ENCODE data around the gene ANKRD18B. TPM values are rescaled to one million over a fixed set of nuclear protein-coding genes. Genes with fewer than 3 reads are reported as not detected.
"Not testable (repeated sequence)": the region's sequence is repeated elsewhere in the genome, so short reads cannot be mapped to it uniquely, and the experiment has no call there.

Gene ANKRD18B
- total and polyA plus RNA-seq, 2 donors (not counting 1 experiment from before 2014, with no cell fraction given): not detected

GRCh38 chr9:33524306-33524947, 376 bp downstream of the ANKRD18B start:
- H3K27ac ChIP-seq (ENCODE audit: low read length in 2 of 2): no peak overlapping the region
- peak overlapping the region; percentile 23 for H3K9ac ChIP-seq (ENCODE audit: low read length)
- WGBS (ENCODE audit: insufficient coverage): 3% methylated on average over 36 of the region's 45 CpGs
- ATAC-seq (ENCODE audit: low read depth) (no peak), DNase-seq (peak; percentile 11)
- H3K36me3 ChIP-seq (replicated peaks in 1 of 2; ENCODE audit: control extremely low read depth in 1 of 2, control insufficient read depth in 1 of 2, extremely low read depth in 1 of 2, insufficient read depth in 2 of 2, low read length in 1 of 2): no peaks in the 10 kb centered on the region
- Mint-ChIP-seq H3K27ac (no peak overlapping the region), H3K27me3 (peaks cover 53% of the 10 kb centered on the region), H3K4me1 (peaks cover 10% of the 10 kb centered on the region), H3K4me3 (peak overlapping the region; percentile 79), H3K9me3 (ENCODE audit: insufficient read depth) (no peaks in the 10 kb centered on the region)
- no peak for TF ChIP-seq EZH2 (IDR thresholded peaks at IDR 0.05; ENCODE audit: borderline replicate concordance, insufficient read depth, low read depth, low read length, poor library complexity, severe bottlenecking)
- CTCF ChIA-PET: no interaction called here
- H3K4me1 ChIP-seq (ENCODE audit: control insufficient read depth in 2 of 2, insufficient read depth in 2 of 2, low read length in 2 of 2): peaks cover 8 to 12% of the 10 kb centered on the region in 2 donors
- peak overlapping the region in 2 of 5 experiments; percentile 14 to 35 for H3K4me3 ChIP-seq (ENCODE audit: control extremely low read depth in 1 of 5, extremely low read depth in 1 of 5, insufficient read depth in 1 of 5, low read depth in 2 of 5, low read length in 4 of 5)
- peak overlapping the region; percentile 49 for H2AFZ ChIP-seq (ENCODE audit: insufficient read depth, low read depth, low read length, poor library complexity, severe bottlenecking)
- H4K20me1 ChIP-seq (ENCODE audit: control insufficient read depth, insufficient read depth, low read length, poor library complexity, severe bottlenecking): no peaks in the 10 kb centered on the region
- H3K4me2 ChIP-seq (replicated peaks; ENCODE audit: low read depth, low read length, poor library complexity, severe bottlenecking): peak overlapping the region; percentile 64
- intact Hi-C loops (cut with micrococcal nuclease): no loop called here
- POLR2A ChIA-PET: no interaction called here
- H3K9me3 ChIP-seq (ENCODE audit: control extremely low read depth in 1 of 3, control insufficient read depth in 2 of 3, insufficient read depth in 1 of 3, low read length in 2 of 3): no peaks in the 10 kb centered on the region
- peaks cover 0 to 19% (median 6%) of the 10 kb centered on the region in 4 experiments for H3K27me3 ChIP-seq (replicated peaks in 1 of 4; ENCODE audit: control extremely low read depth in 1 of 4, control insufficient read depth in 3 of 4, insufficient read depth in 4 of 4, low read length in 3 of 4)
- H3K79me2 ChIP-seq (ENCODE audit: control insufficient read depth, insufficient read depth, low read length): no peaks in the 10 kb centered on the region

GRCh38 chr9:33528069-33528468, 4.0 kb downstream of the ANKRD18B start:
- H3K27me3 ChIP-seq (replicated peaks in 1 of 4; ENCODE audit: control extremely low read depth in 1 of 4, control insufficient read depth in 3 of 4, insufficient read depth in 4 of 4, low read length in 3 of 4): peaks cover 0 to 19% (median 6%) of the 10 kb centered on the region in 4 experiments
- H3K4me3 ChIP-seq (ENCODE audit: control extremely low read depth in 1 of 5, extremely low read depth in 1 of 5, insufficient read depth in 1 of 5, low read depth in 2 of 5, low read length in 4 of 5); DNase-seq; H3K79me2 ChIP-seq (ENCODE audit: control insufficient read depth, insufficient read depth, low read length); H3K9ac ChIP-seq (ENCODE audit: low read length); H3K9me3 ChIP-seq (ENCODE audit: control extremely low read depth in 1 of 3, control insufficient read depth in 2 of 3, insufficient read depth in 1 of 3, low read length in 2 of 3); intact Hi-C loops (cut with micrococcal nuclease); H3K4me3 Mint-ChIP-seq; ATAC-seq (ENCODE audit: low read depth); H3K27ac ChIP-seq (ENCODE audit: low read length in 2 of 2); H3K9me3 Mint-ChIP-seq (ENCODE audit: insufficient read depth); H3K4me1 Mint-ChIP-seq; POLR2A ChIA-PET; H3K27ac Mint-ChIP-seq; H3K4me2 ChIP-seq (replicated peaks; ENCODE audit: low read depth, low read length, poor library complexity, severe bottlenecking); H4K20me1 ChIP-seq (ENCODE audit: control insufficient read depth, insufficient read depth, low read length, poor library complexity, severe bottlenecking); CTCF ChIA-PET; H3K36me3 ChIP-seq (replicated peaks in 1 of 2; ENCODE audit: control extremely low read depth in 1 of 2, control insufficient read depth in 1 of 2, extremely low read depth in 1 of 2, insufficient read depth in 2 of 2, low read length in 1 of 2); H2AFZ ChIP-seq (ENCODE audit: insufficient read depth, low read depth, low read length, poor library complexity, severe bottlenecking): not testable (repeated sequence)
- peaks cover 8 to 12% of the 10 kb centered on the region in 2 donors for H3K4me1 ChIP-seq (ENCODE audit: control insufficient read depth in 2 of 2, insufficient read depth in 2 of 2, low read length in 2 of 2)
- H3K27me3 Mint-ChIP-seq: peaks cover 37% of the 10 kb centered on the region

GRCh38 chr9:33533958-33534357, 9.9 kb downstream of the ANKRD18B start:
- intact Hi-C loops (cut with micrococcal nuclease); H3K4me3 ChIP-seq (ENCODE audit: control extremely low read depth in 1 of 5, extremely low read depth in 1 of 5, insufficient read depth in 1 of 5, low read depth in 2 of 5, low read length in 4 of 5); H3K4me1 ChIP-seq (ENCODE audit: control insufficient read depth in 2 of 2, insufficient read depth in 2 of 2, low read length in 2 of 2); H2AFZ ChIP-seq (ENCODE audit: insufficient read depth, low read depth, low read length, poor library complexity, severe bottlenecking); H3K9me3 ChIP-seq (ENCODE audit: control extremely low read depth in 1 of 3, control insufficient read depth in 2 of 3, insufficient read depth in 1 of 3, low read length in 2 of 3); ATAC-seq (ENCODE audit: low read depth); H3K9ac ChIP-seq (ENCODE audit: low read length); H3K4me3 Mint-ChIP-seq; H3K9me3 Mint-ChIP-seq (ENCODE audit: insufficient read depth); H4K20me1 ChIP-seq (ENCODE audit: control insufficient read depth, insufficient read depth, low read length, poor library complexity, severe bottlenecking); DNase-seq; H3K27me3 ChIP-seq (replicated peaks in 1 of 4; ENCODE audit: control extremely low read depth in 1 of 4, control insufficient read depth in 3 of 4, insufficient read depth in 4 of 4, low read length in 3 of 4); POLR2A ChIA-PET; H3K4me2 ChIP-seq (replicated peaks; ENCODE audit: low read depth, low read length, poor library complexity, severe bottlenecking); H3K4me1 Mint-ChIP-seq; H3K27ac Mint-ChIP-seq; H3K79me2 ChIP-seq (ENCODE audit: control insufficient read depth, insufficient read depth, low read length); H3K36me3 ChIP-seq (replicated peaks in 1 of 2; ENCODE audit: control extremely low read depth in 1 of 2, control insufficient read depth in 1 of 2, extremely low read depth in 1 of 2, insufficient read depth in 2 of 2, low read length in 1 of 2); CTCF ChIA-PET; H3K27ac ChIP-seq (ENCODE audit: low read length in 2 of 2): not testable (repeated sequence)
- no CpG with 5 or more reads among the region's 3 CpGs for WGBS (ENCODE audit: insufficient coverage)
- H3K27me3 Mint-ChIP-seq: peaks cover 12% of the 10 kb centered on the region

All from B cell (primary cell).